K562 (cell line): Measurements from ENCODE around the gene FAM53B. TPM values are rescaled to one million over a fixed set of nuclear protein-coding genes. Genes with fewer than 3 reads are reported as not detected.

Source experiments
- ATAC-seq: fragments of 200-7000 bp; cut with Tn5 transposase; 3 replicates; pipeline ENCODE4 v1.9.1; 2020; ENCODE audit warnings: moderate library complexity
- BruUV-seq: library from RNA; stranded (reverse); fragments of 400-500 nt; replicated peaks from 2 replicates; lab custom pipeline; 2021; lab: Mats Ljungman, UMichigan
- CTCF ChIA-PET: fragments of 300-600 bp; formaldehyde crosslinking; extraction: SDS; loops from one replicate; lab custom pipeline; 2021; ENCODE audit warnings: low intra/inter-chr PET ratio; lab: Yijun Ruan, JAX
- POLR2A ChIA-PET: fragments of 300-600, 350-650 bp; sonication (Branson Sonifier 250); formaldehyde crosslinking; extraction: SDS; loops from one replicate; lab custom pipeline; 2021; ENCODE audit warnings: antibody characterized with exemption, inconsistent platforms; lab: Yijun Ruan, JAX
- DNase-seq, 4 experiments: peaks; one replicate each; pipeline versions ENCODE4 v3.0.0 to v3.0.0-alpha.2; 2011 to 2018; ENCODE audit warnings: low spot score in 3 of 4, mixed read lengths in 3 of 4; ENCODE audit errors: extremely low read depth in 1 of 4
- FAIRE-seq: peaks from 2 replicates; lab custom pipeline; 2011; peaks lifted over from hg19 to GRCh38; lab: Jason Lieb, UNC
- H2AFZ ChIP-seq: 2 replicates; pipeline ENCODE4 v1.6.0; 2011; ENCODE audit warnings: low read depth, low read length, control low read depth, inconsistent platforms
- H3K27ac ChIP-seq: fragments of 200-600 bp; 3 replicates; pipeline ENCODE4 v1.8.0; 2011; ENCODE audit warnings: low read depth, mild to moderate bottlenecking, control low read depth, inconsistent platforms, low read length, moderate library complexity, mixed read lengths; ENCODE audit errors: extremely low read depth
- H3K27me3 ChIP-seq, 2 experiments: fragments of 300-600 bp in 1 of 2; 2 replicates in 1 of 2; 3 replicates in 1 of 2; pipeline versions ENCODE4 v1.6.0 to v1.8.0; 2011; ENCODE audit warnings: inconsistent platforms in 2 of 2, low read length in 2 of 2, mild to moderate bottlenecking in 1 of 2, mixed read lengths in 1 of 2, moderate library complexity in 1 of 2; ENCODE audit not compliant: control insufficient read depth in 2 of 2, insufficient read depth in 2 of 2
- H3K36me3 ChIP-seq: fragments of 300-600 bp; 3 replicates; pipeline ENCODE4 v1.8.0; 2011; ENCODE audit warnings: mild to moderate bottlenecking, low read length, inconsistent platforms; ENCODE audit not compliant: control insufficient read depth, insufficient read depth
- H3K4me1 ChIP-seq, 2 experiments: fragments of 200-600 bp in 1 of 2; replicated peaks in 1 of 2; 2 replicates in 1 of 2; 3 replicates in 1 of 2; pipeline versions ENCODE4 v1.5.1 to v1.8.0; 2011; ENCODE audit warnings: inconsistent platforms in 2 of 2, low read length in 2 of 2, mild to moderate bottlenecking in 1 of 2, mixed read lengths in 1 of 2, moderate library complexity in 1 of 2; ENCODE audit not compliant: control insufficient read depth in 2 of 2, insufficient read depth in 2 of 2
- H3K4me2 ChIP-seq: 2 replicates; pipeline ENCODE4 v1.6.1; 2011; ENCODE audit warnings: low read length, control low read depth, inconsistent platforms, mixed read lengths; ENCODE audit not compliant: insufficient read depth
- H3K4me3 ChIP-seq: fragments of 200-600 bp; sonication (generic), shearing (Covaris generic); 2 replicates; pipeline ENCODE4 v1.5.1; 2016; ENCODE audit warnings: control low read depth, inconsistent platforms
- H3K79me2 ChIP-seq: fragments of 200-600 bp; 3 replicates; pipeline ENCODE4 v1.8.0; 2011; ENCODE audit warnings: low read length, inconsistent platforms; ENCODE audit not compliant: control insufficient read depth, insufficient read depth
- H3K9ac ChIP-seq, 2 experiments: 2 replicates each; pipeline versions ENCODE4 v1.6.0 to v1.6.1; 2011; ENCODE audit warnings: low read depth in 2 of 2, low read length in 2 of 2, control low read depth in 1 of 2, inconsistent platforms in 1 of 2, mild to moderate bottlenecking in 1 of 2, mixed read lengths in 1 of 2; ENCODE audit not compliant: insufficient read depth in 1 of 2
- H3K9me1 ChIP-seq: one replicate; pipeline ENCODE4 v1.6.0; 2011; ENCODE audit warnings: inconsistent platforms, mild to moderate bottlenecking, low read length, moderate library complexity; ENCODE audit not compliant: control insufficient read depth, insufficient read depth
- H3K9me3 ChIP-seq: replicated peaks from 2 replicates; pipeline ENCODE4 v1.5.1; 2011; ENCODE audit warnings: low read depth, low read length, inconsistent platforms; ENCODE audit not compliant: control insufficient read depth, insufficient read depth
- H4K20me1 ChIP-seq: replicated peaks from 2 replicates; pipeline ENCODE4 v1.6.1; 2011; ENCODE audit warnings: low read length, inconsistent platforms, mixed read lengths; ENCODE audit not compliant: control insufficient read depth, insufficient read depth
- CTBP1 ChIP-seq: fragments of 450-650 bp; IDR thresholded peaks from 2 replicates; pipeline ENCODE4 v1.6.1; 2016; ENCODE audit warnings: borderline replicate concordance
- E4F1 ChIP-seq: fragments of 250-450 bp; sonication (Bioruptor Pico); IDR thresholded peaks from 2 replicates; pipeline ENCODE4 v1.5.0; 2021; ENCODE audit warnings: mild to moderate bottlenecking, borderline replicate concordance
- HDGF ChIP-seq: fragments of 450-650 bp; IDR thresholded peaks from 2 replicates; pipeline ENCODE4 v1.6.1; 2016
- L3MBTL2 ChIP-seq: fragments of 450-650 bp; IDR thresholded peaks from 2 replicates; pipeline ENCODE4 v1.6.1; 2016; ENCODE audit warnings: mild to moderate bottlenecking, moderate library complexity
- MCM2 ChIP-seq: fragments of 450-650 bp; IDR thresholded peaks from 2 replicates; pipeline ENCODE4 v1.6.1; 2017; ENCODE audit warnings: low read depth, mild to moderate bottlenecking
- NFYB ChIP-seq: IDR thresholded peaks from 2 replicates; pipeline ENCODE4 v1.6.1; 2011; ENCODE audit warnings: mild to moderate bottlenecking, moderate library complexity; ENCODE audit not compliant: insufficient read length; ENCODE audit errors: extremely low read depth
- PHF21A ChIP-seq: fragments of 450-650 bp; IDR thresholded peaks from 2 replicates; pipeline ENCODE4 v1.6.1; 2017; ENCODE audit warnings: low read depth, borderline replicate concordance
- TARDBP ChIP-seq: fragments of 450-650 bp; IDR thresholded peaks from 2 replicates; pipeline ENCODE4 v1.6.1; 2016
- TCFL5 ChIP-seq: fragments of 250-450 bp; sonication (Bioruptor Pico); conservative IDR thresholded peaks from 2 replicates; pipeline ENCODE4 v1.6.1; 2021; ENCODE audit warnings: mild to moderate bottlenecking, moderate library complexity, matching md5 sums
- ZNF431 ChIP-seq: sonication (generic); formaldehyde crosslinking; IDR thresholded peaks from 2 replicates; pipeline ENCODE4 v1.8.0; 2022; ENCODE audit warnings: mild to moderate bottlenecking, missing genetic modification reagents
- WGBS: fragments of 100-300 bp; shearing (Covaris generic); methylation state at CpG from one replicate; pipeline ENCODE4 v1.1.6; 2016; ENCODE audit warnings: low coverage, mixed read lengths; ENCODE audit not compliant: insufficient coverage; ENCODE audit errors: missing lambda C conversion rate; 5-methylcytosine and 5-hydroxymethylcytosine counted together
- in situ Hi-C: fragments of 300-500 bp; cut with MboI; formaldehyde crosslinking; loops from 4 replicates; pipeline ENCODE4 v1.15.0; 2018; ENCODE audit warnings: inconsistent platforms, mixed read lengths
- intact Hi-C: fragments of 100-400 bp; cut with micrococcal nuclease; formaldehyde crosslinking; loops from 2 replicates; pipeline ENCODE4 v1.14.2; 2022
- polyA plus RNA-seq, 8 experiments: library from polyadenylated mRNA; depleted of rRNA in 4 of 8; stranded (reverse) in 5 of 8; unstranded in 3 of 8; fragments of >200 nt; fragmentation: Nextera tagmentation in 2 of 8; fragmentation: Illumina TruSeq in 1 of 8; extraction: Ambion mirVana in 2 of 8; extraction: Trizol in 1 of 8; gene quantifications; 2 replicates each; pipeline versions ENCODE4 v1.2.1 to v1.2.3, GENCODE V29; 2011 to 2014; ENCODE audit warnings: inconsistent platforms in 1 of 8, missing spikeins in 1 of 8
- total RNA-seq, 7 experiments: library from RNA; depleted of rRNA in 6 of 7; stranded (reverse); fragments of >200 nt in 6 of 7; fragmentation: Illumina TruSeq in 2 of 7; extraction: Trizol in 2 of 7; gene quantifications; 2 replicates each; pipeline versions ENCODE4 v1.2.1 to v1.2.3, GENCODE V29; 2011 to 2021; ENCODE audit warnings: low replicate concordance in 1 of 7
- TF ChIP-seq, protein P1 (sequence below), 2 experiments: IDR thresholded peaks; 2 replicates each; pipeline ENCODE4 v1.6.1; 2011; ENCODE audit warnings: borderline replicate concordance in 1 of 2, control low read depth in 1 of 2, low read depth in 1 of 2, low read length in 1 of 2, mild to moderate bottlenecking in 1 of 2, mixed read lengths in 1 of 2, moderate library complexity in 1 of 2; ENCODE audit not compliant: insufficient read depth in 1 of 2, insufficient read length in 1 of 2, poor library complexity in 1 of 2, severe bottlenecking in 1 of 2; ENCODE audit errors: extremely low read depth in 1 of 2
- TF ChIP-seq, protein P2 (sequence below): sonication (generic); formaldehyde crosslinking; IDR thresholded peaks from 2 replicates; pipeline ENCODE4 v1.8.0; 2022; ENCODE audit warnings: mild to moderate bottlenecking, missing genetic modification reagents
- TF ChIP-seq, protein P3 (sequence below), 2 experiments: fragments of 450-650 bp; conservative IDR thresholded peaks; 2 replicates each; pipeline ENCODE4 v1.6.1; 2017; ENCODE audit warnings: mild to moderate bottlenecking in 2 of 2, moderate library complexity in 2 of 2

FAM53B gene
- total and polyA plus RNA-seq, 9 of the 15 experiments (the other 6 are each of a cell fraction or from before 2014, with no cell fraction given), result 0.03 to 16.5 (median 5.0) TPM

DNA sequence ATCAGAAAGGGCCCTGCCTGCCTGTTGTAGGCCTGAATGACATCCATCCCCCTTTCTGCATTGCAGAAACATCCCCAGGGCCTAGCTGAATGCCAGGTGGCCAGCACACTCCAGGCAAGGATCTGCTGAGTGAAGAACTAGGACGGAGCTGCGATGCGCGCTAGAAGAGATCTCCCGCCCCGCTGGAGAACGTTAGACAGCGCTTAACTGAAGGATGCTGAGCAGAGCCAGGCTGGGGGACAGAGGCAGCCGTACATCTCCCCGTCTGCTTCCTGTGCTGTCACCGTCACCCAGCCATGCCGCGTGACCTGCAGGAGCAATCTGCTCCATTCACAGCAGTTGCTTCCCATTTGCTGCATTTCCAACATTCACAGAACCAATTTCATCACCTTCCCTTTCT, 73.3 kb downstream of the FAM53B start:
- H3K9me3 ChIP-seq, result no peaks in the 10 kb centered on the region
- H3K4me3 ChIP-seq, result no peak overlapping the region
- 0 out of 2 replicates have a peak, but pooled peaks cover 9% of the 10 kb centered on the region for H4K20me1 ChIP-seq
- ChIA-PET POLR2A (interaction anchor here (0.6 to 1.7 kb wide), 7 partner anchors 15 to 240 kb away, joined by 3 to 6 read pairs (median 4); no protein-coding TSS in a partner anchor), CTCF (no interaction called here)
- no peak overlapping the region for H2AFZ ChIP-seq
- intact Hi-C loops, result loop anchor here (1.0 to 10.0 kb wide), 6 partner anchors 22 to 126 kb away; partner anchors contain the start of gene FAM53B
- H3K9ac ChIP-seq, result peak overlapping the region in 1 of 2 experiments; percentile 71; a peak in 2 of 4 replicates
- peaks cover 16% of the 10 kb centered on the region; the same call in 2 of the 3 replicates for H3K36me3 ChIP-seq
- DNase-seq, result no peak
- 84% methylated on average over 10 of the region's 13 CpGs for WGBS
- no peak for FAIRE-seq
- no TSS peak for BruUV-seq
- H3K27me3 ChIP-seq, result no peaks in the 10 kb centered on the region
- in situ Hi-C loops, result no loop called here
- H3K27ac ChIP-seq, result no peak overlapping the region
- peaks cover 3% of the 10 kb centered on the region for H3K9me1 ChIP-seq
- no peak for ATAC-seq
- H3K4me1 ChIP-seq, result peaks cover 22 to 56% of the 10 kb centered on the region in 2 experiments
- H3K4me2 ChIP-seq, result no peak overlapping the region
- H3K79me2 ChIP-seq, result peaks cover 10% of the 10 kb centered on the region
- no peak for TF ChIP-seq TARDBP
- TF ChIP-seq PHF21A, result no peak
- no peak for TF ChIP-seq MCM2
- TF ChIP-seq CTBP1, result no peak
- TF ChIP-seq E4F1 (CRISPR knock-in tag), result no peak
- TF ChIP-seq, protein P1, sequence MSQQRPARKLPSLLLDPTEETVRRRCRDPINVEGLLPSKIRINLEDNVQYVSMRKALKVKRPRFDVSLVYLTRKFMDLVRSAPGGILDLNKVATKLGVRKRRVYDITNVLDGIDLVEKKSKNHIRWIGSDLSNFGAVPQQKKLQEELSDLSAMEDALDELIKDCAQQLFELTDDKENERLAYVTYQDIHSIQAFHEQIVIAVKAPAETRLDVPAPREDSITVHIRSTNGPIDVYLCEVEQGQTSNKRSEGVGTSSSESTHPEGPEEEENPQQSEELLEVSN (IDR thresholded peaks at IDR 0.05; ENCODE audit: borderline replicate concordance in 1 of 2, extremely low read depth in 1 of 2, insufficient read depth in 1 of 2, insufficient read length in 1 of 2, low read depth in 1 of 2, low read length in 1 of 2, poor library complexity in 1 of 2, severe bottlenecking in 1 of 2), result no peak
- TF ChIP-seq, protein P2, sequence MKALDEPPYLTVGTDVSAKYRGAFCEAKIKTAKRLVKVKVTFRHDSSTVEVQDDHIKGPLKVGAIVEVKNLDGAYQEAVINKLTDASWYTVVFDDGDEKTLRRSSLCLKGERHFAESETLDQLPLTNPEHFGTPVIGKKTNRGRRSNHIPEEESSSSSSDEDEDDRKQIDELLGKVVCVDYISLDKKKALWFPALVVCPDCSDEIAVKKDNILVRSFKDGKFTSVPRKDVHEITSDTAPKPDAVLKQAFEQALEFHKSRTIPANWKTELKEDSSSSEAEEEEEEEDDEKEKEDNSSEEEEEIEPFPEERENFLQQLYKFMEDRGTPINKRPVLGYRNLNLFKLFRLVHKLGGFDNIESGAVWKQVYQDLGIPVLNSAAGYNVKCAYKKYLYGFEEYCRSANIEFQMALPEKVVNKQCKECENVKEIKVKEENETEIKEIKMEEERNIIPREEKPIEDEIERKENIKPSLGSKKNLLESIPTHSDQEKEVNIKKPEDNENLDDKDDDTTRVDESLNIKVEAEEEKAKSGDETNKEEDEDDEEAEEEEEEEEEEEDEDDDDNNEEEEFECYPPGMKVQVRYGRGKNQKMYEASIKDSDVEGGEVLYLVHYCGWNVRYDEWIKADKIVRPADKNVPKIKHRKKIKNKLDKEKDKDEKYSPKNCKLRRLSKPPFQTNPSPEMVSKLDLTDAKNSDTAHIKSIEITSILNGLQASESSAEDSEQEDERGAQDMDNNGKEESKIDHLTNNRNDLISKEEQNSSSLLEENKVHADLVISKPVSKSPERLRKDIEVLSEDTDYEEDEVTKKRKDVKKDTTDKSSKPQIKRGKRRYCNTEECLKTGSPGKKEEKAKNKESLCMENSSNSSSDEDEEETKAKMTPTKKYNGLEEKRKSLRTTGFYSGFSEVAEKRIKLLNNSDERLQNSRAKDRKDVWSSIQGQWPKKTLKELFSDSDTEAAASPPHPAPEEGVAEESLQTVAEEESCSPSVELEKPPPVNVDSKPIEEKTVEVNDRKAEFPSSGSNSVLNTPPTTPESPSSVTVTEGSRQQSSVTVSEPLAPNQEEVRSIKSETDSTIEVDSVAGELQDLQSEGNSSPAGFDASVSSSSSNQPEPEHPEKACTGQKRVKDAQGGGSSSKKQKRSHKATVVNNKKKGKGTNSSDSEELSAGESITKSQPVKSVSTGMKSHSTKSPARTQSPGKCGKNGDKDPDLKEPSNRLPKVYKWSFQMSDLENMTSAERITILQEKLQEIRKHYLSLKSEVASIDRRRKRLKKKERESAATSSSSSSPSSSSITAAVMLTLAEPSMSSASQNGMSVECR (CRISPR knock-in tag), result no peak
- no peak for TF ChIP-seq HDGF
- no peak for TF ChIP-seq NFYB
- TF ChIP-seq L3MBTL2, result no peak
- TF ChIP-seq, protein P3, sequence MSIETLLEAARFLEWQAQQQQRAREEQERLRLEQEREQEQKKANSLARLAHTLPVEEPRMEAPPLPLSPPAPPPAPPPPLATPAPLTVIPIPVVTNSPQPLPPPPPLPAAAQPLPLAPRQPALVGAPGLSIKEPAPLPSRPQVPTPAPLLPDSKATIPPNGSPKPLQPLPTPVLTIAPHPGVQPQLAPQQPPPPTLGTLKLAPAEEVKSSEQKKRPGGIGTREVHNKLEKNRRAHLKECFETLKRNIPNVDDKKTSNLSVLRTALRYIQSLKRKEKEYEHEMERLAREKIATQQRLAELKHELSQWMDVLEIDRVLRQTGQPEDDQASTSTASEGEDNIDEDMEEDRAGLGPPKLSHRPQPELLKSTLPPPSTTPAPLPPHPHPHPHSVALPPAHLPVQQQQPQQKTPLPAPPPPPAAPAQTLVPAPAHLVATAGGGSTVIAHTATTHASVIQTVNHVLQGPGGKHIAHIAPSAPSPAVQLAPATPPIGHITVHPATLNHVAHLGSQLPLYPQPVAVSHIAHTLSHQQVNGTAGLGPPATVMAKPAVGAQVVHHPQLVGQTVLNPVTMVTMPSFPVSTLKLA (conservative IDR thresholded peaks at IDR 0.05), result no peak
- TF ChIP-seq TCFL5 (CRISPR knock-in tag), result no peak
- TF ChIP-seq ZNF431 (CRISPR knock-in tag), result no peak
